ENCODE measurements around the gene CDH3. TPM values are rescaled to one million over a fixed set of nuclear protein-coding genes. Genes with fewer than 3 reads are reported as not detected.

Gene CDH3
- total and polyA plus RNA-seq, 2 donors (not counting 1 experiment from before 2014, with no cell fraction given) = 0.17 to 0.24 TPM

DNA sequence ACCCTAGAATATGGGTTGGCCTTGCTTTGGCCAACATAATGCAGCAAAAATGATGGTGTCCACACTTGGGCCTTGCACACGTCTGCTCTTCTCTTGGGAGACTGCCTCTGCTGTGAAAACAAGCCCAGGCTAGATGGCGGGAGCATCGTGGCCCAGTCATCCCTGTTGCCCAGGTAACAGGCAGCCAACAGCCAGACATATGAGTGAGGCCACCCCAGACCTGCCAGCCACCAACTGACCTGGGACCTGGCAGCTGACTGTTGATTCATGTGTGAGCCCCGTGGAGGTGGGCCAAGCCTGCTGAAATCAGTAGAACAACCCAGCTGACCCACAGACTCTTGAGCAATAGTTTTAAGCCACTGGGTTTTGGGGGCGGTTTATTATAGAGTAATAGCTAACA is 39.4 kb upstream of the CDH3 start:
- no peak overlapping the region for H3K9ac ChIP-seq (ENCODE audit: low read length)
- Mint-ChIP-seq H3K27me3 (no peaks in the 10 kb centered on the region), H3K4me1 (no peaks in the 10 kb centered on the region), H3K27ac (no peak overlapping the region), H3K4me3 (no peak overlapping the region), H3K9me3 (ENCODE audit: insufficient read depth) (no peaks in the 10 kb centered on the region)
- no peak overlapping the region for H2AFZ ChIP-seq (ENCODE audit: insufficient read depth, low read depth, low read length, poor library complexity, severe bottlenecking)
- 82% methylated on average over 3 of the region's 5 CpGs for WGBS (ENCODE audit: insufficient coverage)
- H3K36me3 ChIP-seq (replicated peaks in 1 of 2; ENCODE audit: control extremely low read depth in 1 of 2, control insufficient read depth in 1 of 2, extremely low read depth in 1 of 2, insufficient read depth in 2 of 2, low read length in 1 of 2) = no peaks in the 10 kb centered on the region
- TF ChIP-seq, protein P1, sequence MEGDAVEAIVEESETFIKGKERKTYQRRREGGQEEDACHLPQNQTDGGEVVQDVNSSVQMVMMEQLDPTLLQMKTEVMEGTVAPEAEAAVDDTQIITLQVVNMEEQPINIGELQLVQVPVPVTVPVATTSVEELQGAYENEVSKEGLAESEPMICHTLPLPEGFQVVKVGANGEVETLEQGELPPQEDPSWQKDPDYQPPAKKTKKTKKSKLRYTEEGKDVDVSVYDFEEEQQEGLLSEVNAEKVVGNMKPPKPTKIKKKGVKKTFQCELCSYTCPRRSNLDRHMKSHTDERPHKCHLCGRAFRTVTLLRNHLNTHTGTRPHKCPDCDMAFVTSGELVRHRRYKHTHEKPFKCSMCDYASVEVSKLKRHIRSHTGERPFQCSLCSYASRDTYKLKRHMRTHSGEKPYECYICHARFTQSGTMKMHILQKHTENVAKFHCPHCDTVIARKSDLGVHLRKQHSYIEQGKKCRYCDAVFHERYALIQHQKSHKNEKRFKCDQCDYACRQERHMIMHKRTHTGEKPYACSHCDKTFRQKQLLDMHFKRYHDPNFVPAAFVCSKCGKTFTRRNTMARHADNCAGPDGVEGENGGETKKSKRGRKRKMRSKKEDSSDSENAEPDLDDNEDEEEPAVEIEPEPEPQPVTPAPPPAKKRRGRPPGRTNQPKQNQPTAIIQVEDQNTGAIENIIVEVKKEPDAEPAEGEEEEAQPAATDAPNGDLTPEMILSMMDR (IDR thresholded peaks at IDR 0.05) = no peak
- TF ChIP-seq EZH2 (IDR thresholded peaks at IDR 0.05; ENCODE audit: borderline replicate concordance, insufficient read depth, low read depth, low read length, poor library complexity, severe bottlenecking) = no peak
- H3K27ac ChIP-seq (ENCODE audit: low read length in 2 of 2) = no peak overlapping the region
- no peak overlapping the region for H3K4me2 ChIP-seq (replicated peaks; ENCODE audit: low read depth, low read length, poor library complexity, severe bottlenecking)
- CTCF ChIA-PET = no interaction called here
- H3K4me1 ChIP-seq (ENCODE audit: control insufficient read depth in 2 of 2, insufficient read depth in 2 of 2, low read length in 2 of 2) = no peaks in the 10 kb centered on the region
- H4K20me1 ChIP-seq (ENCODE audit: control insufficient read depth, insufficient read depth, low read length, poor library complexity, severe bottlenecking) = no peaks in the 10 kb centered on the region
- no peaks in the 10 kb centered on the region for H3K79me2 ChIP-seq (ENCODE audit: control insufficient read depth, insufficient read depth, low read length)
- no peaks in the 10 kb centered on the region for H3K27me3 ChIP-seq (replicated peaks in 1 of 4; ENCODE audit: control extremely low read depth in 1 of 4, control insufficient read depth in 3 of 4, insufficient read depth in 4 of 4, low read length in 3 of 4)
- H3K9me3 ChIP-seq (ENCODE audit: control extremely low read depth in 1 of 3, control insufficient read depth in 2 of 3, insufficient read depth in 1 of 3, low read length in 2 of 3) = no peaks in the 10 kb centered on the region
- H3K4me3 ChIP-seq (ENCODE audit: control extremely low read depth in 1 of 5, extremely low read depth in 1 of 5, insufficient read depth in 1 of 5, low read depth in 2 of 5, low read length in 4 of 5) = no peak overlapping the region
- intact Hi-C loops (cut with micrococcal nuclease) = no loop called here
- POLR2A ChIA-PET = interaction anchor here (0.9 kb wide), 1 partner anchor 217 kb away, joined by 6 read pairs; no protein-coding TSS in a partner anchor
- ATAC-seq (ENCODE audit: low read depth) (no peak), DNase-seq (no peak)

- Histone ChIP-seq H4K20me1 (ENCODE audit: control insufficient read depth, insufficient read depth, low read length, poor library complexity, severe bottlenecking) (no peaks in the 10 kb centered on the region), H3K36me3 (replicated peaks in 1 of 2; ENCODE audit: control extremely low read depth in 1 of 2, control insufficient read depth in 1 of 2, extremely low read depth in 1 of 2, insufficient read depth in 2 of 2, low read length in 1 of 2) (no peaks in the 10 kb centered on the region), H3K4me3 (ENCODE audit: control extremely low read depth in 1 of 5, extremely low read depth in 1 of 5, insufficient read depth in 1 of 5, low read depth in 2 of 5, low read length in 4 of 5) (no peak overlapping the region), H3K9ac (ENCODE audit: low read length) (no peak overlapping the region), H2AFZ (ENCODE audit: insufficient read depth, low read depth, low read length, poor library complexity, severe bottlenecking) (no peak overlapping the region), H3K79me2 (ENCODE audit: control insufficient read depth, insufficient read depth, low read length) (no peaks in the 10 kb centered on the region), H3K4me2 (replicated peaks; ENCODE audit: low read depth, low read length, poor library complexity, severe bottlenecking) (no peak overlapping the region), H3K4me1 (ENCODE audit: control insufficient read depth in 2 of 2, insufficient read depth in 2 of 2, low read length in 2 of 2) (no peaks in the 10 kb centered on the region), H3K9me3 (ENCODE audit: control extremely low read depth in 1 of 3, control insufficient read depth in 2 of 3, insufficient read depth in 1 of 3, low read length in 2 of 3) (no peaks in the 10 kb centered on the region), H3K27me3 (replicated peaks in 1 of 4; ENCODE audit: control extremely low read depth in 1 of 4, control insufficient read depth in 3 of 4, insufficient read depth in 4 of 4, low read length in 3 of 4) (no peaks in the 10 kb centered on the region), H3K27ac (ENCODE audit: low read length in 2 of 2) (no peak overlapping the region)
- no peaks in the 10 kb centered on the region for H3K4me1 Mint-ChIP-seq
- peaks cover under 1% of the 10 kb centered on the region for H3K9me3 Mint-ChIP-seq (ENCODE audit: insufficient read depth)
- peaks cover 3% of the 10 kb centered on the region for H3K27me3 Mint-ChIP-seq
- no peak overlapping the region for H3K27ac Mint-ChIP-seq
- POLR2A ChIA-PET = no interaction called here
- CTCF ChIA-PET = no interaction called here
- DNase-seq (no peak), ATAC-seq (ENCODE audit: low read depth) (no peak)
- no peak overlapping the region for H3K4me3 Mint-ChIP-seq
- TF ChIP-seq, protein P1 (IDR thresholded peaks at IDR 0.05) = no peak
- TF ChIP-seq EZH2 (IDR thresholded peaks at IDR 0.05; ENCODE audit: borderline replicate concordance, insufficient read depth, low read depth, low read length, poor library complexity, severe bottlenecking) = no peak
- WGBS (ENCODE audit: insufficient coverage) = 85% methylated on average over 6 of the region's 7 CpGs
- intact Hi-C loops (cut with micrococcal nuclease) = no loop called here
These were observed 37.7 kb upstream of the CDH3 start for GRCh38 chr16:68607443-68607842.
